ENCODE data around the gene ZNF783. TPM values are rescaled to one million over a fixed set of nuclear protein-coding genes. Genes with fewer than 3 reads are reported as not detected.
"Not testable (repeated sequence)": the region's sequence is repeated elsewhere in the genome, so short reads cannot be mapped to it uniquely, and the experiment has no call there.

Gene ZNF783
- total RNA-seq, 1 experiment from 2014 or later: 9.9 TPM

DNA sequence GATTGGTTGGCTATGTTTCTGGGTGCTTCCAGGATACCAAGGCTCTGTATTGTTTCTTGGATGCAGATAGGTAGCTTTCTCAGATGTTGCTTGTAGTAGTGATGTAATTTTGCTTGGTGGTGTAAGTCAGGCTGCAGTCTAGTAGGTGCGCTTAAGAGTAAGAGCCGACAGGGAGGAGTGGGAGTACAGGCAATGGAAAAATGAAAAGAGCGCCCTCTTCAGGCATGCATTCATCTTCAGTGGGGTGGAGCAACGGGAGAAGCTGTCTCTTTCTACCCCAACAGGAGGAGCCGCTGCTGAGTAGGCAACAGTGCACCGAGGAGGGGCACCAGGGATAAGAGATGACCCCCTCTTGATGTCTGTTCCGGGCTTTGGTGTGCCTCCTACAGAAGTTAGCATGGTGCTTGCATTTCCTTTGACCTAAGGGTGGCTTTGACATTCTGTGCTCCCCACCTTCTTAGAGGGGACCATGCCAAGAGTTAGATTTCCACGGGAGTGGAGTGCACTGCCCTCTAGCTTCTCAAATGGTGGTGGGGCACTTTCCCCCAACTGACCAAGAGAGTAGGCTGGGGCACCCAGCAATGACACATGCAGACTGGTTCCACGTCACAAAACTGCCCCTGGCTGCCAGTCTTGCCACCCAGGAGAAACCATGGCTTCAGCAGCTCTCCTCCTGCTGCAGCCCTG is 56.1 kb downstream of the ZNF783 start (continued):
- TF ChIP-seq TEAD4 (CRISPR knock-in tag; IDR thresholded peaks at IDR 0.05) (no peak), RORB (CRISPR knock-in tag; IDR thresholded peaks at IDR 0.05) (no peak), ZNF416 (CRISPR knock-in tag; IDR thresholded peaks at IDR 0.05) (no peak), TP53 (CRISPR knock-in tag; IDR thresholded peaks at IDR 0.05) (no peak)
- TF ChIP-seq, protein P1, sequence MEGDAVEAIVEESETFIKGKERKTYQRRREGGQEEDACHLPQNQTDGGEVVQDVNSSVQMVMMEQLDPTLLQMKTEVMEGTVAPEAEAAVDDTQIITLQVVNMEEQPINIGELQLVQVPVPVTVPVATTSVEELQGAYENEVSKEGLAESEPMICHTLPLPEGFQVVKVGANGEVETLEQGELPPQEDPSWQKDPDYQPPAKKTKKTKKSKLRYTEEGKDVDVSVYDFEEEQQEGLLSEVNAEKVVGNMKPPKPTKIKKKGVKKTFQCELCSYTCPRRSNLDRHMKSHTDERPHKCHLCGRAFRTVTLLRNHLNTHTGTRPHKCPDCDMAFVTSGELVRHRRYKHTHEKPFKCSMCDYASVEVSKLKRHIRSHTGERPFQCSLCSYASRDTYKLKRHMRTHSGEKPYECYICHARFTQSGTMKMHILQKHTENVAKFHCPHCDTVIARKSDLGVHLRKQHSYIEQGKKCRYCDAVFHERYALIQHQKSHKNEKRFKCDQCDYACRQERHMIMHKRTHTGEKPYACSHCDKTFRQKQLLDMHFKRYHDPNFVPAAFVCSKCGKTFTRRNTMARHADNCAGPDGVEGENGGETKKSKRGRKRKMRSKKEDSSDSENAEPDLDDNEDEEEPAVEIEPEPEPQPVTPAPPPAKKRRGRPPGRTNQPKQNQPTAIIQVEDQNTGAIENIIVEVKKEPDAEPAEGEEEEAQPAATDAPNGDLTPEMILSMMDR (IDR thresholded peaks at IDR 0.05): peak; percentile 29
- TF ChIP-seq, protein P2, sequence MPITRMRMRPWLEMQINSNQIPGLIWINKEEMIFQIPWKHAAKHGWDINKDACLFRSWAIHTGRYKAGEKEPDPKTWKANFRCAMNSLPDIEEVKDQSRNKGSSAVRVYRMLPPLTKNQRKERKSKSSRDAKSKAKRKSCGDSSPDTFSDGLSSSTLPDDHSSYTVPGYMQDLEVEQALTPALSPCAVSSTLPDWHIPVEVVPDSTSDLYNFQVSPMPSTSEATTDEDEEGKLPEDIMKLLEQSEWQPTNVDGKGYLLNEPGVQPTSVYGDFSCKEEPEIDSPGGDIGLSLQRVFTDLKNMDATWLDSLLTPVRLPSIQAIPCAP (CRISPR knock-in tag; IDR thresholded peaks at IDR 0.05): no peak

DNA sequence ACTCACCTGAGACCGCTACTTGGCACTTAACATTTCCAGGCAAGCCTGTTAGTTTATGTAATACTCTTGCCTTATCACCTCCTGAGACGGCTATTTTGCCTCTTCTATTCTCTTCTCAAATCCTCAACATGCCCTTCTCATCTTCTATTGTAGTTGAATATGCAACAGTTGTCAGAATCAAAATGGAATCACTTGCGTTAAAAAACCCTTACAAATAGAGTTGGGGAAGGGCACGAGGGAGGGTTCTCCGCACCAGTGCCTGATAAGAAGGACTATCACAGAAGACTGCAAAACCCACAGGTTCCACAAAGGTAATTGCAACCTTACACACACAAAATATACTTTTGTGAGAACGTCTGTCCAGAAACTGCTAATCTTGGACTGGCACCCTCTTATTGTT is 57.4 kb downstream of the ZNF783 start:
- POLR2A ChIA-PET: no interaction called here
- Mint-ChIP-seq H3K27me3 (ENCODE audit: low read depth) (no peaks in the 10 kb centered on the region; the same call in 1 of the 2 replicates), H3K4me3 (no peak overlapping the region), H3K9me3 (peaks cover 2% of the 10 kb centered on the region), H3K4me1 (peaks cover 36% of the 10 kb centered on the region), H3K36me3 (peaks cover 1% of the 10 kb centered on the region; the same call in 1 of the 2 replicates), H3K27ac (no peak overlapping the region; the same call in 1 of the 2 replicates)
- CTCF ChIA-PET: interaction anchor here (0.9 to 7.0 kb wide), 7 partner anchors 10 to 87 kb away, joined by 3 to 63 read pairs (median 23); partner anchors contain the start of gene ZNF783
- DNase-seq (ENCODE audit: low spot score) (no peak), ATAC-seq (no peak)
- no peak for TF ChIP-seq RELA (CRISPR knock-in tag; IDR thresholded peaks at IDR 0.05; ENCODE audit: borderline replicate concordance)
- TF ChIP-seq PRRX2 (CRISPR knock-in tag; IDR thresholded peaks at IDR 0.05): no peak
- no peak for TF ChIP-seq KAT7 (CRISPR knock-in tag; IDR thresholded peaks at IDR 0.05; ENCODE audit: borderline replicate concordance)

DNA sequence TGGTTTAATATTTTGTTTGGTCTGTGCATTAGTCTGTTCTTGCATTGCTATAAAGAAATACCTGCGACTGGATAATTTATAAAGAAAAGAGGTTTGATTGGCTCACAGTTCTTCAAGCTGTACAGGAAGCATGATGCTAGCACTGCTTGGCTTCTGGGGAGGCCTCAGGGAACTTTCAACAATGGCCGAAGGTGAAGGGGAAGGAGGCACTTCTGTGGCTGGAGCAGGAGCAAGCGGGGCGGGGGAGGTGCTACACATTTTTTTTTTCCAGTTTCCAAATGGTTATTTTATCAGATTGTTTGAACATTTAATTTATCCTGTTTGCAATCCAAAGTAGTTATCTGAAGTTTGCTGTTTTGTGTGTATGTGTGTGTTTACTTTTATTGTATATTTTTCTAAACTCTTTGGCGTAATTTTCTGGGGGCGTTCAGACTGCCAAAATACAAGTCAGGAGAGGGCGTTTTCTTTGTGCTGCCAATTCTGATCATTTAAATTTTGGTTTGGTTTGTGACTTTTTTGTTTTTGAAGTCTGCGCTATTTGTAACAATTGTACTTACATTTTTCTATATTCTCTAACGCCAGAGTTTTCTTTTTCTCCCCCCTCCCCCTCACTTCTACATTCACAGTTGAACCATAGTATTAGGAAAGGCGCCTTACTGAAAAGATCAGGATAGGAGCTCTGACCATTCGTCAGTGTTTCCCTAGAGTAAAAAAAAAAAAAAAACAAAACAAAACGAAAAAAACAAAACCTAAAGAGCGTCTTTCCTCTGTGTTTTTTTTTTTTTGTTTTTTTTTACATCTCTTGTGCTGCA is 58.5 kb downstream of the ZNF783 start:
- POLR2A ChIA-PET: no interaction called here
- H3K4me1 Mint-ChIP-seq: peaks cover 36% of the 10 kb centered on the region
- H3K27ac Mint-ChIP-seq: peak overlapping the region; percentile 83
- CTCF ChIA-PET: interaction anchor here (0.7 to 7.0 kb wide), 8 partner anchors 11 to 86 kb away, joined by 3 to 63 read pairs (median 6); partner anchors contain the start of gene ZNF783
- DNase-seq (ENCODE audit: low spot score) (no peak), ATAC-seq (0 out of 2 replicates have a peak, but pooled peaks have one; percentile 19)
- peaks cover 9% of the 10 kb centered on the region for H3K36me3 Mint-ChIP-seq
- H3K27me3 Mint-ChIP-seq (ENCODE audit: low read depth): no peaks in the 10 kb centered on the region
- peaks cover 11% of the 10 kb centered on the region for H3K9me3 Mint-ChIP-seq
- peak overlapping the region; percentile 63 for H3K4me3 Mint-ChIP-seq
- TF ChIP-seq, protein P1 (IDR thresholded peaks at IDR 0.05): no peak

DNA sequence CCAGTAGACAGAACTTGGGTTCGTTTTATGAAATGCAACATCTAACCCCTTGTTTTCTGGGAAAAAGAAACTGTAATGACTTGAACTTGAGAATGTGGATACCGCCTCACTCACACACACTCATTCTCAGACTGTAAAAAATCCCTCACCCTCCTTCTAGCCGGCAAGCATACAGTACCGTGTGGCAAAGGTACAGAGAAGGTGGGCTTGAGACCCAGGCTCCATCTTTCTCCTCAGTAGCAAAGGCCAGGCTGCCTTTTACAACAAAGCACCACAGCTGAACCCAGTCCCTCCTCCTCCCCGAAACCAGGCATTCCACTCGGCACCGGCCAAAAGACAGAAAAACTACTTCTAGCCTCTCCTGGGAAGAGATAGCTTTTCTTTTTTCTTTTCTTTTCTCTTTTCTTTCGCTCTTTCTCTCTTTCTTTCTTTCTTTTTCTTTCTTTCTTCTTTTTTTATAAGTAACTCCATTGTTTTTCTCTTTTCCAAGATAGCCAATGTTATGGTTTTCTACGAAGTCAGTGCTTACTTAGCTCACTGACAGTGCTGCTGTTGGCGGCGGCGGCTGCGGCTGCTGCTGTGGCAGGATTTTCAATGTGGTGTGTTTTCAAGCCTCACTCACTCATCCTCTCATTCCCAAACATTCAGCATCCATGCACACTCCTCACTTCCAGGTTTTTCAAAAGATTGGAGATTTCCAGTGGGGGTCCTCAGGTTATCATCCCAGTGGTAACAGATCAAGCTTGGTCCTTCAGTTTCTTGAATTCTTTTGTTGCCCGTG is 59.3 kb downstream of the ZNF783 start:
- H3K27ac Mint-ChIP-seq: peak overlapping the region; percentile 83
- POLR2A ChIA-PET; H3K27me3 Mint-ChIP-seq (ENCODE audit: low read depth): not testable (repeated sequence)
- ATAC-seq (peak; percentile 69), DNase-seq (ENCODE audit: low spot score) (peak; percentile 32)
- TF ChIP-seq, protein P3, sequence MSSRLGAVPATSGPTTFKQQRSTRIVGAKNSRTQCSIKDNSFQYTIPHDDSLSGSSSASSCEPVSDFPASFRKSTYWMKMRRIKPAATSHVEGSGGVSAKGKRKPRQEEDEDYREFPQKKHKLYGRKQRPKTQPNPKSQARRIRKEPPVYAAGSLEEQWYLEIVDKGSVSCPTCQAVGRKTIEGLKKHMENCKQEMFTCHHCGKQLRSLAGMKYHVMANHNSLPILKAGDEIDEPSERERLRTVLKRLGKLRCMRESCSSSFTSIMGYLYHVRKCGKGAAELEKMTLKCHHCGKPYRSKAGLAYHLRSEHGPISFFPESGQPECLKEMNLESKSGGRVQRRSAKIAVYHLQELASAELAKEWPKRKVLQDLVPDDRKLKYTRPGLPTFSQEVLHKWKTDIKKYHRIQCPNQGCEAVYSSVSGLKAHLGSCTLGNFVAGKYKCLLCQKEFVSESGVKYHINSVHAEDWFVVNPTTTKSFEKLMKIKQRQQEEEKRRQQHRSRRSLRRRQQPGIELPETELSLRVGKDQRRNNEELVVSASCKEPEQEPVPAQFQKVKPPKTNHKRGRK (CRISPR knock-in tag; IDR thresholded peaks at IDR 0.05; ENCODE audit: borderline replicate concordance): peak; percentile 77; the same call in 1 of the 2 replicates
- peaks cover 14% of the 10 kb centered on the region for H3K36me3 Mint-ChIP-seq
- H3K4me3 Mint-ChIP-seq: peak overlapping the region; percentile 63
- H3K9me3 Mint-ChIP-seq: peaks cover 17% of the 10 kb centered on the region
- H3K4me1 Mint-ChIP-seq: peaks cover 36% of the 10 kb centered on the region
- CTCF ChIA-PET: interaction anchor here (0.7 to 7.0 kb wide), 7 partner anchors 12 to 102 kb away, joined by 3 to 63 read pairs (median 4); partner anchors contain the start of gene ZNF783
